Esophagus squamous epithelium (tissue), 4 donors: ENCODE data around the gene EFNA1.
"Not testable (repeated sequence)": the region's sequence is repeated elsewhere in the genome, so short reads cannot be mapped to it uniquely, and the experiment has no call there.

Source experiments
- POLR2A ChIP-seq, 4 donors: fragments of 450-650 bp; IDR thresholded peaks; one replicate each; pipeline ENCODE4 v1.6.1; 2017; ENCODE audit warnings: antibody characterized with exemption in 4 of 4, mild to moderate bottlenecking in 4 of 4, moderate library complexity in 3 of 4
- TF ChIP-seq, protein P1 (sequence below), 6 experiments: fragments of 450-650 bp in 4 of 6; fragments of 200-600 bp in 2 of 6; sonication (generic) in 2 of 6; IDR thresholded peaks; one replicate each; pipeline ENCODE4 v1.5.1; 2016 to 2019; ENCODE audit warnings: antibody characterized with exemption in 6 of 6, mild to moderate bottlenecking in 4 of 6, moderate library complexity in 4 of 6

DNA sequence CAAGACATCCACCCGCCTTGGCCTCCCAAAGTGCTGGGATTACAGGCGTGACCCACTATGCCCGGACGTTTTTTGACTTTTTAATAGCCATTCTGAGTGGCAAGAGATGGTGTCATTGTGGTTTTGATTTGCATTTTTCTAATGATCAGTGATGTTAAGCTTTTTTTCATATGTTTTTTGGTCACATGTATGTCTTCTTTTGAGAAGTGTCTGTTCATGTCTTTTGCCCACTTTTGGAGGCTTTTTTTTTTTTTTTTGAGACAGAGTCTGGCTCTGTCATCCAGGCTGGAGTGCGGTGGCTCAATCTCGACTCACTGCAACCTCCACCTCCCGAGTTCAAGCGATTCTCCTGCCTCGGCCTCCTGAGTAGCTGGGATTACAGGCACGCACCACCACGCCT lies 36.9 kb downstream of the EFNA1 start:
- TF ChIP-seq, protein P1, sequence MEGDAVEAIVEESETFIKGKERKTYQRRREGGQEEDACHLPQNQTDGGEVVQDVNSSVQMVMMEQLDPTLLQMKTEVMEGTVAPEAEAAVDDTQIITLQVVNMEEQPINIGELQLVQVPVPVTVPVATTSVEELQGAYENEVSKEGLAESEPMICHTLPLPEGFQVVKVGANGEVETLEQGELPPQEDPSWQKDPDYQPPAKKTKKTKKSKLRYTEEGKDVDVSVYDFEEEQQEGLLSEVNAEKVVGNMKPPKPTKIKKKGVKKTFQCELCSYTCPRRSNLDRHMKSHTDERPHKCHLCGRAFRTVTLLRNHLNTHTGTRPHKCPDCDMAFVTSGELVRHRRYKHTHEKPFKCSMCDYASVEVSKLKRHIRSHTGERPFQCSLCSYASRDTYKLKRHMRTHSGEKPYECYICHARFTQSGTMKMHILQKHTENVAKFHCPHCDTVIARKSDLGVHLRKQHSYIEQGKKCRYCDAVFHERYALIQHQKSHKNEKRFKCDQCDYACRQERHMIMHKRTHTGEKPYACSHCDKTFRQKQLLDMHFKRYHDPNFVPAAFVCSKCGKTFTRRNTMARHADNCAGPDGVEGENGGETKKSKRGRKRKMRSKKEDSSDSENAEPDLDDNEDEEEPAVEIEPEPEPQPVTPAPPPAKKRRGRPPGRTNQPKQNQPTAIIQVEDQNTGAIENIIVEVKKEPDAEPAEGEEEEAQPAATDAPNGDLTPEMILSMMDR (IDR thresholded peaks at IDR 0.05) = not testable (repeated sequence)
- not testable (repeated sequence) for TF ChIP-seq POLR2A (IDR thresholded peaks at IDR 0.05)
